Kidney (tissue), 22 donors: ENCODE results near the gene ETFRF1. TPM values are rescaled to one million over a fixed set of nuclear protein-coding genes. Genes with fewer than 3 reads are reported as not detected.

Experiments
- DNase-seq, 5 donors: peaks; one replicate each; pipeline ENCODE4 v3.0.0-alpha.2; 2013 to 2020
- FAIRE-seq: peaks from 2 replicates; lab custom pipeline; 2012; peaks lifted over from hg19 to GRCh38; lab: Jason Lieb, UNC
- H3K27ac ChIP-seq, 2 donors: one replicate each; pipeline ENCODE4 v1.7.0; 2013; ENCODE audit warnings: low read depth in 2 of 2, low read length in 2 of 2, inconsistent platforms in 1 of 2
- H3K27me3 ChIP-seq: one replicate; pipeline ENCODE4 v1.7.1; 2013; ENCODE audit warnings: low read length, inconsistent platforms; ENCODE audit not compliant: control insufficient read depth, insufficient read depth
- H3K36me3 ChIP-seq, 3 donors: one replicate each; pipeline versions ENCODE4 v1.7.0 to v1.7.1; 2013; ENCODE audit warnings: low read length in 3 of 3, control low read depth in 1 of 3, inconsistent platforms in 1 of 3; ENCODE audit not compliant: insufficient read depth in 3 of 3, control insufficient read depth in 2 of 3
- H3K4me1 ChIP-seq, 3 donors: one replicate each; pipeline versions ENCODE4 v1.7.0 to v1.7.1; 2013; ENCODE audit warnings: low read length in 3 of 3, inconsistent platforms in 1 of 3, low read depth in 1 of 3; ENCODE audit not compliant: control insufficient read depth in 2 of 3, insufficient read depth in 2 of 3
- H3K4me3 ChIP-seq, 3 donors: one replicate each; pipeline versions ENCODE4 v1.7.0 to v1.8.1; 2013; ENCODE audit warnings: low read length in 3 of 3, control low read depth in 1 of 3, inconsistent platforms in 1 of 3
- H3K9ac ChIP-seq, 3 donors: one replicate each; pipeline versions ENCODE4 v1.7.0 to v1.7.1; 2013; ENCODE audit warnings: low read length in 3 of 3, control low read depth in 1 of 3, inconsistent platforms in 1 of 3
- H3K9me3 ChIP-seq, 3 donors: one replicate each; pipeline versions ENCODE4 v1.7.0 to v1.7.1; 2013; ENCODE audit warnings: low read length in 3 of 3, control low read depth in 1 of 3, inconsistent platforms in 1 of 3; ENCODE audit not compliant: control insufficient read depth in 2 of 3, insufficient read depth in 1 of 3
- intact Hi-C: fragments of 100-400 bp; cut with DNase I; formaldehyde crosslinking; loops from one replicate; pipeline ENCODE4 v1.11.1; 2022
- long read RNA-seq, 10 donors: library from polyadenylated mRNA in 1 of 10; unstranded in 1 of 10; transcript quantifications; one replicate each; pipeline ENCODE4 v2.0.0 and lab custom pipeline, GENCODE V29; 2021 to 2026
- polyA plus RNA-seq: library from polyadenylated mRNA; stranded (reverse); fragments of 350-450 nt; fragmentation: Illumina TruSeq; extraction: RNeasy Lipid Tissue Mini Kit (QIAGEN cat#74804); gene quantifications from one replicate; pipeline ENCODE4 v1.2.3, GENCODE V29; 2014; ENCODE audit warnings: low read depth, low replicate concordance; ENCODE audit not compliant: insufficient read depth
- total RNA-seq: library from RNA; stranded (reverse); fragmentation: NEBNext Ultra II Directional; extraction: Animal tissue kit (Norgen Biotek cat#: 25700); gene quantifications from one replicate; pipeline ENCODE4 v1.2.1, GENCODE V29; 2021
- TF ChIP-seq, protein P1 (sequence below): IDR thresholded peaks from 3 replicates; pipeline ENCODE4 v1.5.1; 2012; ENCODE audit warnings: mild to moderate bottlenecking, moderate library complexity, borderline replicate concordance; ENCODE audit not compliant: insufficient read depth; ENCODE audit errors: extremely low read depth
- donor health status: control.
- donor health status: control.
- donor health status: control.
- donor health status: control.
- donor health status: control.
- donor health status: DM: yes; HTN: yes; CAD: no.
- donor health status: Normal renal cell carcinoma (clear cell type).

ETFRF1 gene, protein sequence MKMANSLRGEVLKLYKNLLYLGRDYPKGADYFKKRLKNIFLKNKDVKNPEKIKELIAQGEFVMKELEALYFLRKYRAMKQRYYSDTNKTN
- total RNA-seq (30.8 TPM), polyA plus RNA-seq (61.2 TPM)
- long read RNA-seq, donor 1, transcript ETFRF1-201 (3 exons, 1,134 nt), result major isoform, 9 of 11 reads
- long read RNA-seq, donor 1, partial matches to known transcripts, result 0 of 11 reads
- long read RNA-seq, donor 1, other reads (novel, unspliced or antisense), result 0 of 11 reads
- long read RNA-seq, donor 2, transcript ETFRF1-201 (3 exons, 1,134 nt), result major isoform, 27 of 42 reads
- long read RNA-seq, donor 2, partial matches to known transcripts, result 12 of 42 reads
- long read RNA-seq, donor 2, other reads (novel, unspliced or antisense), result 0 of 42 reads
- long read RNA-seq, donor 3, transcript ETFRF1-201 (3 exons, 1,134 nt), result major isoform, 29 of 42 reads
- long read RNA-seq, donor 3, partial matches to known transcripts, result 11 of 42 reads
- long read RNA-seq, donor 3, other reads (novel, unspliced or antisense), result 0 of 42 reads
- long read RNA-seq, donor 4, transcript ETFRF1-201 (3 exons, 1,134 nt), result major isoform, 16 of 35 reads
- long read RNA-seq, donor 4, partial matches to known transcripts, result 0 of 35 reads
- long read RNA-seq, donor 4, other reads (novel, unspliced or antisense), result 18 of 35 reads
- long read RNA-seq, donor 5, transcript ETFRF1-201 (3 exons, 1,134 nt), result major isoform, 5 of 6 reads
- long read RNA-seq, donor 5, partial matches to known transcripts, result 0 of 6 reads
- long read RNA-seq, donor 5, other reads (novel, unspliced or antisense), result 0 of 6 reads
- long read RNA-seq, donor 6, transcript ETFRF1-211 (3 exons, 1,259 nt), result minor isoform, 7 of 44 reads
- long read RNA-seq, donor 6, transcript ETFRF1-201 (3 exons, 1,134 nt), result major isoform, 36 of 44 reads
- long read RNA-seq, donor 6, partial matches to known transcripts, result 0 of 44 reads
- long read RNA-seq, donor 6, other reads (novel, unspliced or antisense), result 0 of 44 reads
- long read RNA-seq, donor 7, transcript ETFRF1-201 (3 exons, 1,134 nt), result major isoform, 10 of 15 reads
- long read RNA-seq, donor 7, partial matches to known transcripts, result 1 of 15 reads
- long read RNA-seq, donor 7, other reads (novel, unspliced or antisense), result 2 of 15 reads
- long read RNA-seq, donor 8, transcript ETFRF1-201 (3 exons, 1,134 nt), result major isoform, 20 of 23 reads
- long read RNA-seq, donor 8, partial matches to known transcripts, result 0 of 23 reads
- long read RNA-seq, donor 8, other reads (novel, unspliced or antisense), result 0 of 23 reads
- long read RNA-seq, donor 9, transcript ETFRF1-201 (3 exons, 1,134 nt), result major isoform, 18 of 18 reads
- long read RNA-seq, donor 9, partial matches to known transcripts, result 0 of 18 reads
- long read RNA-seq, donor 9, other reads (novel, unspliced or antisense), result 0 of 18 reads
- long read RNA-seq, donor 10, transcript ETFRF1-201 (3 exons, 1,134 nt), result major isoform, 16 of 98 reads
- long read RNA-seq, donor 10, partial matches to known transcripts, result 78 of 98 reads
- long read RNA-seq, donor 10, other reads (novel, unspliced or antisense), result 0 of 98 reads

DNA sequence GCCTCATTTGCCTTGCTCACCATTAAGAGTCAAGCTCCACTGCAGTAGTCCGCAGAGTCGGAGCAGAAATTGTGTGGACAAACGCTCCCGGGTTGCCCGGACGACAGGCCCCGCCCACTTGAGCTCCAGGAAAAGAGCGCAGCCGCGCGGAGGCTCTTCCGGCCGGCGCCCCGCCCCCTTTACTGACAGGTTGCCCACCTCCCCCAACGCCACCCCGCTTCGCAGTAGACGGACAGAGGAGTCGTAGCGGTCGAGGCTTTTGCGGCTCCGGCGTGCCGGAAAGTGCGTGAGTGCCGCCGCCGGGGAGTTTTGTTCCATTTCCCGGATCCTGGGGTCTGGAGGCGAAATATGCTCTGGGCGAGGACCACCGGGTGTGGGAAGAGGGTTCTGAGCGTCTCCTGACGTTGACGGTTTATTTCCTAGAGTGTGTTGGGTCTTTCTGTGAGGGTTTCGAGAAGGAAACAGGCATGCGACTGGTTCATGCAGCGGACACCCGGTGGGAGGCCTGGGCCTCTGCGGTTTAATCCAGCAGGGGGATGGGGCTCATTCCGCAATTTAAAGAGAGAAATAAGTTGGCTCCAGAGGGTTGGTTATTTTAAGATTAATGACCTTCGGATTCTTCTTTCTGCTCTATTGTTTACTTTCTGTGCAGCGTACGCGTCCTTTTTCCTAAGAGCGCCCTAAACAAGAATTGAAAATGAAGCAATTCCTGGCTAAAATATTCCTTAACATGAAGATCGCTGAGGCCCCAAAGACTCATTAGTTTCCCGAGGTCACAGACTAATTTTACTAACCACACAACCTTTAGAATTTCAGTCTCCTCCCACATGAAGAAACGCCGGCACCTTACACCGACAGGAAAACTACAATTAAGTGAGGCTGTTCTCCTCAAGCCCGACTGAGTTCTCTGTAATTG lies at the start of gene ETFRF1, which contains the start of gene DNAI7:
Gene ETFRF1 (plus strand): TSS at position 182 of the 916 bp plus-strand sequence. CDS start 8,720 bp downstream, outside the sequence.
Gene DNAI7 (minus strand): TSS at position 105 of the 916 bp plus-strand sequence. CDS start 82 bp downstream, at position 23.
- DNase-seq, result peak; percentile 98 to 99 (median 99)
- H3K9ac ChIP-seq, result peak within 1 kb of the TSS; percentile 96 to 99 (median 97)
- H3K4me3 ChIP-seq, result peak within 1 kb of the TSS; percentile 83 to 97 (median 96)
- no peaks in the 10 kb centered on the region for H3K9me3 ChIP-seq
- intact Hi-C loops, result no loop called here
- H3K36me3 ChIP-seq, result no peaks in the 10 kb centered on the region
- peak within 1 kb of the TSS; percentile 96 to 98 for H3K27ac ChIP-seq
- peaks cover 0 to 12% (median 4%) of the 10 kb centered on the region in 3 donors for H3K4me1 ChIP-seq
- H3K27me3 ChIP-seq, result no peaks in the 10 kb centered on the region
- TF ChIP-seq, protein P1, sequence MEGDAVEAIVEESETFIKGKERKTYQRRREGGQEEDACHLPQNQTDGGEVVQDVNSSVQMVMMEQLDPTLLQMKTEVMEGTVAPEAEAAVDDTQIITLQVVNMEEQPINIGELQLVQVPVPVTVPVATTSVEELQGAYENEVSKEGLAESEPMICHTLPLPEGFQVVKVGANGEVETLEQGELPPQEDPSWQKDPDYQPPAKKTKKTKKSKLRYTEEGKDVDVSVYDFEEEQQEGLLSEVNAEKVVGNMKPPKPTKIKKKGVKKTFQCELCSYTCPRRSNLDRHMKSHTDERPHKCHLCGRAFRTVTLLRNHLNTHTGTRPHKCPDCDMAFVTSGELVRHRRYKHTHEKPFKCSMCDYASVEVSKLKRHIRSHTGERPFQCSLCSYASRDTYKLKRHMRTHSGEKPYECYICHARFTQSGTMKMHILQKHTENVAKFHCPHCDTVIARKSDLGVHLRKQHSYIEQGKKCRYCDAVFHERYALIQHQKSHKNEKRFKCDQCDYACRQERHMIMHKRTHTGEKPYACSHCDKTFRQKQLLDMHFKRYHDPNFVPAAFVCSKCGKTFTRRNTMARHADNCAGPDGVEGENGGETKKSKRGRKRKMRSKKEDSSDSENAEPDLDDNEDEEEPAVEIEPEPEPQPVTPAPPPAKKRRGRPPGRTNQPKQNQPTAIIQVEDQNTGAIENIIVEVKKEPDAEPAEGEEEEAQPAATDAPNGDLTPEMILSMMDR, result no peak
- FAIRE-seq, result no peak

DNA sequence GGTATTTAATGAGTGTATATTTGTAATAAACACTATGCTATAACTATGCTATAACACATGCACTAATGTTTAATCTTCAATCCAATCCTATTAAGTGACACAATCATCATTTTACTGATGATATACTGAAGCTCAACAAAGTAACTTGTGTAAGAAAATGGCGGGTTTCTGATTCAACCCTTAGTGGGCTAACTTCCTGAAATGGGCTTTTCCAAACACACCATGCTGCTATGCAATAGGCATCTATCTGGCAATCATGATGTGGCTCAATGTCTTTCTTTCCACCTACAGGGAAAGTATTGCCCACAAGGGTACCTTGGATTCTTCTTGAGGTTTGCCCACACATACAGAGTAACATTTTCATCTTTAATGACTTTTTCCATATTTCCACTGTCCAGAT lies 48.4 kb upstream of the ETFRF1 start:
- H3K4me1 ChIP-seq, result no peaks in the 10 kb centered on the region
- intact Hi-C loops, result no loop called here
- TF ChIP-seq, protein P1, result no peak
- H3K9me3 ChIP-seq, result no peaks in the 10 kb centered on the region
- no peaks in the 10 kb centered on the region for H3K36me3 ChIP-seq
- no peak overlapping the region for H3K9ac ChIP-seq
- H3K4me3 ChIP-seq, result no peak overlapping the region
- no peak overlapping the region for H3K27ac ChIP-seq
- no peaks in the 10 kb centered on the region for H3K27me3 ChIP-seq
- DNase-seq (no peak), FAIRE-seq (no peak)
